ENCODE results near the gene CYP27A1.

GRCh38 chr2:218861645-218862318 is 79.8 kb downstream of the CYP27A1 start:
- TF ChIP-seq CTCF (IDR thresholded peaks at IDR 0.05 in 8 of 11, conservative IDR thresholded peaks at IDR 0.05 in 3 of 11) (no peak), POLR2AphosphoS5 (IDR thresholded peaks at IDR 0.05) (no peak), POLR2A (IDR thresholded peaks at IDR 0.05) (no peak)
